ENCODE results near the gene VPS54. TPM values are rescaled to one million over a fixed set of nuclear protein-coding genes. Genes with fewer than 3 reads are reported as not detected.
"Not testable (repeated sequence)": the region's sequence is repeated elsewhere in the genome, so short reads cannot be mapped to it uniquely, and the experiment has no call there.

VPS54 gene
- total RNA-seq, 1 experiment from 2014 or later = 12.4 TPM

DNA sequence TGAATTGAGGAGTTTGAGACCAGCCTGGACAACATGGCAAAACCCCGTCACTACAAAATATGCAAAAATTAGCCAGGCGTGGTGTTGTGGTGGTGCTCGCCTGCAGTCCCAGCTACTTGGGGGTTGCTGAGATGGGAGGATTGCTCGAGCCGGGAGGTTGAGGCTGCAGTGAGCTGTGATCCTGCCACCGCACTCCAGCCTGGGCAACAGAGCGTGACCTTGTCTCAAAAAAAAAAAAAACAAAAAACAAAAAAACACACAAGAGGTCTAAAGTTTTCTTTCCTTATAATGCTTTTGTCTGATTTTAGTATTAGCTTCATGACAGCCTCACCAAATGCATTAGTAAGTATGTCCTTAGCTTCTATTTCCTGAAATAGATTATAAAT, 43.1 kb downstream of the VPS54 start:
- no peak overlapping the region for H3K4me2 ChIP-seq (ENCODE audit: low read length)
- H3K36me3 ChIP-seq (ENCODE audit: control insufficient read depth in 1 of 2, insufficient read depth in 2 of 2, low read length in 2 of 2) = 0 out of 4 replicates have a peak, but pooled peaks cover 0 to 2% of the 10 kb centered on the region in 2 experiments
- H3K9ac ChIP-seq (ENCODE audit: low read length) = no peak overlapping the region
- ATAC-seq = no peak
- H3K27ac ChIP-seq (ENCODE audit: low read depth, low read length) = no peak overlapping the region
- ChIA-PET POLR2A (interaction anchor here (0.7 kb wide), 1 partner anchor 583 kb away, joined by 5 read pairs; no protein-coding TSS in a partner anchor), CTCF (interaction anchor here (1.1 kb wide), 1 partner anchor 24 kb away, joined by 3 read pairs; no protein-coding TSS in a partner anchor), RAD21 (ENCODE audit: low non-redundant PET in 1 of 2, low total read pairs in 2 of 2, uncharacterized antibody in 2 of 2, unreplicated experiment in 2 of 2) (interaction anchor here in 1 of 2 experiments (0.7 kb wide), 1 partner anchor 395 kb away, joined by 3 read pairs; no protein-coding TSS in a partner anchor)
- no peaks in the 10 kb centered on the region for H4K20me1 ChIP-seq (ENCODE audit: insufficient read depth)
- H3K4me3 ChIP-seq (replicated peaks in 1 of 2; ENCODE audit: low read depth in 1 of 2, low read length in 2 of 2) = no peak overlapping the region
- intact Hi-C loops (cut with micrococcal nuclease) = no loop called here
- no peaks in the 10 kb centered on the region for H3K4me1 ChIP-seq (ENCODE audit: control insufficient read depth in 1 of 2, insufficient read depth in 2 of 2, low read length in 2 of 2)
- BruUV-seq (replicated peaks) = no TSS peak
- no peaks in the 10 kb centered on the region for H3K9me3 ChIP-seq (ENCODE audit: control insufficient read depth in 1 of 2, insufficient read depth in 1 of 2, low read depth in 1 of 2, low read length in 2 of 2)
- TF ChIP-seq POLR2A (IDR thresholded peaks at IDR 0.05; ENCODE audit: borderline replicate concordance, extremely low read depth, insufficient read depth, insufficient read length) (no peak), YY1 (IDR thresholded peaks at IDR 0.05; ENCODE audit: extremely low read depth, insufficient replicate concordance, low read depth, low read length) (no peak)
- TF ChIP-seq, protein P1, sequence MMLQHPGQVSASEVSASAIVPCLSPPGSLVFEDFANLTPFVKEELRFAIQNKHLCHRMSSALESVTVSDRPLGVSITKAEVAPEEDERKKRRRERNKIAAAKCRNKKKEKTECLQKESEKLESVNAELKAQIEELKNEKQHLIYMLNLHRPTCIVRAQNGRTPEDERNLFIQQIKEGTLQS (IDR thresholded peaks at IDR 0.05) = no peak
- no peaks in the 10 kb centered on the region for H3K27me3 ChIP-seq (ENCODE audit: insufficient read depth, low read length)
- DNase-seq (ENCODE audit: low read depth, low spot score) = no peak
- H2AFZ ChIP-seq (ENCODE audit: low read depth, low read length, poor library complexity, severe bottlenecking) = no peak overlapping the region
- H3K9me2 ChIP-seq (ENCODE audit: insufficient read depth) = no peaks in the 10 kb centered on the region
- H3K79me2 ChIP-seq (ENCODE audit: insufficient read depth, low read length) = no peaks in the 10 kb centered on the region

DNA sequence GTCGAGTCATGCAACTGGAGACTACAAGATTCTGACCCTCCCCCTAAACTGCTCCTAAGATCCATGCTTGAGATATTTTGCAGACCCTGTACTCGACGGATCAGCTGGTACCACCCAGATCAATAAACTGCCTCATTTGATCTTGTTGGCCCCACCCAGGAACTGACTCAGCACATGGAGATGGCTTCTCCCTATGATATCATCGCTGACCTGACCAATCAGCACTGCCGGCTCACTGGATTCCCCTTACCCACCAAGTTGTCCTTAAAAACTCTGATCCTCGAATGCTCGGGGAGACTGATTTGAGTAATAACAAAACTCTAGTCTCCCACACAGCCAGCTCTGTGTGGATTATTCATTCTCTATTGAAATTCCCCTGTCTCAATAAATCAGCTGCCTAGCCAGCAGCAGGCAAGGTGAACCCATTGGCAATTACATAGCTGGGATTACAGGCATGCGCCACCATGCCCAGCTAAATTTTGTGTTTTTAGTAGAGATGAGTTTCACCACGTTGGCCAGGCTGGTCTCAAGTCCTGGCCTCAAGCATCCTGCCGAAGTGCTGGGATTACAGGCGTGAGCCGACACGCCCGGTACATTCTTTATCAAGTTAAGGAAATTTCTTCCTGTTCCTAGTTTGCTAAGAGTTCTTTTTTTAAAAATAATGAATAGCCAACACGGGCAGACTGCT, 43.6 kb downstream of the VPS54 start:
- H4K20me1 ChIP-seq (ENCODE audit: insufficient read depth) = no peaks in the 10 kb centered on the region
- intact Hi-C loops (cut with micrococcal nuclease) = no loop called here
- no peaks in the 10 kb centered on the region for H3K9me3 ChIP-seq (ENCODE audit: control insufficient read depth in 1 of 2, insufficient read depth in 1 of 2, low read depth in 1 of 2, low read length in 2 of 2)
- H3K4me2 ChIP-seq (ENCODE audit: low read length) = no peak overlapping the region
- RAD21 ChIA-PET (ENCODE audit: low non-redundant PET in 1 of 2, low total read pairs in 2 of 2, uncharacterized antibody in 2 of 2, unreplicated experiment in 2 of 2) = no interaction called here
- no TSS peak for BruUV-seq (replicated peaks)
- CTCF ChIA-PET = interaction anchor here (1.1 kb wide), 1 partner anchor 25 kb away, joined by 3 read pairs; no protein-coding TSS in a partner anchor
- H3K4me3 ChIP-seq (replicated peaks in 1 of 2; ENCODE audit: low read depth in 1 of 2, low read length in 2 of 2) = no peak overlapping the region
- POLR2A ChIA-PET = no interaction called here
- no peaks in the 10 kb centered on the region for H3K9me2 ChIP-seq (ENCODE audit: insufficient read depth)
- no peaks in the 10 kb centered on the region for H3K4me1 ChIP-seq (ENCODE audit: control insufficient read depth in 1 of 2, insufficient read depth in 2 of 2, low read length in 2 of 2)
- ATAC-seq (no peak), DNase-seq (ENCODE audit: low read depth, low spot score) (no peak)
- 0 out of 4 replicates have a peak, but pooled peaks cover 0 to 2% of the 10 kb centered on the region in 2 experiments for H3K36me3 ChIP-seq (ENCODE audit: control insufficient read depth in 1 of 2, insufficient read depth in 2 of 2, low read length in 2 of 2)
- TF ChIP-seq ELF1 (IDR thresholded peaks at IDR 0.05; ENCODE audit: borderline replicate concordance, low read depth) (no peak), SRF (IDR thresholded peaks at IDR 0.05; ENCODE audit: low read depth) (no peak), TCF7L2 (IDR thresholded peaks at IDR 0.05; ENCODE audit: borderline replicate concordance, extremely low read depth, insufficient read depth, insufficient read length) (no peak), SP1 (IDR thresholded peaks at IDR 0.05; ENCODE audit: low read depth) (no peak), YY1 (IDR thresholded peaks at IDR 0.05; ENCODE audit: extremely low read depth, insufficient replicate concordance, low read depth, low read length) (no peak), JUND (IDR thresholded peaks at IDR 0.05) (no peak), FOSL1 (IDR thresholded peaks at IDR 0.05; ENCODE audit: low read depth) (no peak), POLR2A (IDR thresholded peaks at IDR 0.05; ENCODE audit: borderline replicate concordance, extremely low read depth, insufficient read depth, insufficient read length) (no peak)
- TF ChIP-seq, protein P2, sequence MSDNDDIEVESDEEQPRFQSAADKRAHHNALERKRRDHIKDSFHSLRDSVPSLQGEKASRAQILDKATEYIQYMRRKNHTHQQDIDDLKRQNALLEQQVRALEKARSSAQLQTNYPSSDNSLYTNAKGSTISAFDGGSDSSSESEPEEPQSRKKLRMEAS (IDR thresholded peaks at IDR 0.05) = no peak
- TF ChIP-seq, protein P3, sequence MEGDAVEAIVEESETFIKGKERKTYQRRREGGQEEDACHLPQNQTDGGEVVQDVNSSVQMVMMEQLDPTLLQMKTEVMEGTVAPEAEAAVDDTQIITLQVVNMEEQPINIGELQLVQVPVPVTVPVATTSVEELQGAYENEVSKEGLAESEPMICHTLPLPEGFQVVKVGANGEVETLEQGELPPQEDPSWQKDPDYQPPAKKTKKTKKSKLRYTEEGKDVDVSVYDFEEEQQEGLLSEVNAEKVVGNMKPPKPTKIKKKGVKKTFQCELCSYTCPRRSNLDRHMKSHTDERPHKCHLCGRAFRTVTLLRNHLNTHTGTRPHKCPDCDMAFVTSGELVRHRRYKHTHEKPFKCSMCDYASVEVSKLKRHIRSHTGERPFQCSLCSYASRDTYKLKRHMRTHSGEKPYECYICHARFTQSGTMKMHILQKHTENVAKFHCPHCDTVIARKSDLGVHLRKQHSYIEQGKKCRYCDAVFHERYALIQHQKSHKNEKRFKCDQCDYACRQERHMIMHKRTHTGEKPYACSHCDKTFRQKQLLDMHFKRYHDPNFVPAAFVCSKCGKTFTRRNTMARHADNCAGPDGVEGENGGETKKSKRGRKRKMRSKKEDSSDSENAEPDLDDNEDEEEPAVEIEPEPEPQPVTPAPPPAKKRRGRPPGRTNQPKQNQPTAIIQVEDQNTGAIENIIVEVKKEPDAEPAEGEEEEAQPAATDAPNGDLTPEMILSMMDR (IDR thresholded peaks at IDR 0.05 in 2 of 3, conservative IDR thresholded peaks at IDR 0.05 in 1 of 3; ENCODE audit: borderline replicate concordance in 1 of 3, insufficient read depth in 1 of 3, low read depth in 2 of 3, low read length in 2 of 3) = no peak
- H3K27ac ChIP-seq (ENCODE audit: low read depth, low read length) = no peak overlapping the region
- H3K27me3 ChIP-seq (ENCODE audit: insufficient read depth, low read length) = no peaks in the 10 kb centered on the region
- H3K9ac ChIP-seq (ENCODE audit: low read length) = no peak overlapping the region
- H3K79me2 ChIP-seq (ENCODE audit: insufficient read depth, low read length) = no peaks in the 10 kb centered on the region
- no peak overlapping the region for H2AFZ ChIP-seq (ENCODE audit: low read depth, low read length, poor library complexity, severe bottlenecking)

DNA sequence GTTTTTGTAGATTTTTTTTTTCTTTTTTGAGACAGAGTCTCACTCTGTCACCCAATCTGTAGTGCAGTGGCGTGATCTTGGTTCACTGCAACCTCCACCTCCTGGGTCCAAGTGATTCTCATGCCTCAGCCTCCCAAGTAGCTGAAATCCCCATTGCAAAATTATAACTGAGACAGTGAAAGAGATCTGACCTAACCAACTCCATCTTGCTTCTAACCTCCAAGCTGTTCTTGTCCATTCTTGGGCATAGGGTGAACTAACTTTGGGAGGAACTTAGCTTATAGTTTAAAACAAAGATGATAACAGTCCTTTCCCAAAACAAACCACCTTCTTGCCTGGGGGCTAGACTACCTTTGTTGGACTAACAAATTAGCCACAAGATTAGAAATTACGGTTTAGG, 44.2 kb downstream of the VPS54 start:
- H3K4me1 ChIP-seq (ENCODE audit: control insufficient read depth in 1 of 2, insufficient read depth in 2 of 2, low read length in 2 of 2); DNase-seq (ENCODE audit: low read depth, low spot score); H3K27me3 ChIP-seq (ENCODE audit: insufficient read depth, low read length); intact Hi-C loops (cut with micrococcal nuclease); RAD21 ChIA-PET (ENCODE audit: low non-redundant PET in 1 of 2, low total read pairs in 2 of 2, uncharacterized antibody in 2 of 2, unreplicated experiment in 2 of 2); H3K4me3 ChIP-seq (replicated peaks in 1 of 2; ENCODE audit: low read depth in 1 of 2, low read length in 2 of 2); H3K9me2 ChIP-seq (ENCODE audit: insufficient read depth); H4K20me1 ChIP-seq (ENCODE audit: insufficient read depth); ATAC-seq; H2AFZ ChIP-seq (ENCODE audit: low read depth, low read length, poor library complexity, severe bottlenecking); BruUV-seq (replicated peaks); H3K4me2 ChIP-seq (ENCODE audit: low read length); H3K9me3 ChIP-seq (ENCODE audit: control insufficient read depth in 1 of 2, insufficient read depth in 1 of 2, low read depth in 1 of 2, low read length in 2 of 2); H3K79me2 ChIP-seq (ENCODE audit: insufficient read depth, low read length); H3K27ac ChIP-seq (ENCODE audit: low read depth, low read length); CTCF ChIA-PET; H3K36me3 ChIP-seq (ENCODE audit: control insufficient read depth in 1 of 2, insufficient read depth in 2 of 2, low read length in 2 of 2); H3K9ac ChIP-seq (ENCODE audit: low read length); POLR2A ChIA-PET: not testable (repeated sequence)
